LNCAP (cell line): Measurements from ENCODE around the gene ANO6.
A peak's percentile ranks its signal among the peaks of the same experiment; 100 is the strongest.

Experiments used
- TF ChIP-seq, protein P1 (sequence below): fragments of 450-650 bp; IDR thresholded peaks from 2 replicates; pipeline ENCODE4 v1.5.1; 2017; ENCODE audit warnings: mild to moderate bottlenecking

The ANO6 gene

DNA sequence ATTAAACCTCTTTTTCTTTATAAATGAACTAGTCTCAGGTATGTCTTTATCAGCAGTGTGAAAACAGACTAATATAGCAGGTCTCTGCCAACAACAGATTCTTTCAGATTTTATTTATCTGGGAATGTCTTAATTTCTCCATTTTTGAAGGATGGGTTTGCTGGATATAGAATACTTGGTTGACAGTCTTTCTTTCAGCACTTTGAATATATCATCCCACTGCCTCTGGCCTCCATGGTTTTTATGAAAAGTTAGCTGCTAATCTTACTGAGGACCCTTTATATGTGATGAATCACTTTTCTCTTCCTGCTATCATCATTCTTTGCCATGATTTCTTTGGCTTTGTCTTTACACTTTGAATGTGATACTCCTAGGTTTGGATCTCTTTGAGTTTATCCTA is 148.0 kb downstream of the ANO6 start:
- TF ChIP-seq, protein P1, sequence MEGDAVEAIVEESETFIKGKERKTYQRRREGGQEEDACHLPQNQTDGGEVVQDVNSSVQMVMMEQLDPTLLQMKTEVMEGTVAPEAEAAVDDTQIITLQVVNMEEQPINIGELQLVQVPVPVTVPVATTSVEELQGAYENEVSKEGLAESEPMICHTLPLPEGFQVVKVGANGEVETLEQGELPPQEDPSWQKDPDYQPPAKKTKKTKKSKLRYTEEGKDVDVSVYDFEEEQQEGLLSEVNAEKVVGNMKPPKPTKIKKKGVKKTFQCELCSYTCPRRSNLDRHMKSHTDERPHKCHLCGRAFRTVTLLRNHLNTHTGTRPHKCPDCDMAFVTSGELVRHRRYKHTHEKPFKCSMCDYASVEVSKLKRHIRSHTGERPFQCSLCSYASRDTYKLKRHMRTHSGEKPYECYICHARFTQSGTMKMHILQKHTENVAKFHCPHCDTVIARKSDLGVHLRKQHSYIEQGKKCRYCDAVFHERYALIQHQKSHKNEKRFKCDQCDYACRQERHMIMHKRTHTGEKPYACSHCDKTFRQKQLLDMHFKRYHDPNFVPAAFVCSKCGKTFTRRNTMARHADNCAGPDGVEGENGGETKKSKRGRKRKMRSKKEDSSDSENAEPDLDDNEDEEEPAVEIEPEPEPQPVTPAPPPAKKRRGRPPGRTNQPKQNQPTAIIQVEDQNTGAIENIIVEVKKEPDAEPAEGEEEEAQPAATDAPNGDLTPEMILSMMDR, result no peak

DNA sequence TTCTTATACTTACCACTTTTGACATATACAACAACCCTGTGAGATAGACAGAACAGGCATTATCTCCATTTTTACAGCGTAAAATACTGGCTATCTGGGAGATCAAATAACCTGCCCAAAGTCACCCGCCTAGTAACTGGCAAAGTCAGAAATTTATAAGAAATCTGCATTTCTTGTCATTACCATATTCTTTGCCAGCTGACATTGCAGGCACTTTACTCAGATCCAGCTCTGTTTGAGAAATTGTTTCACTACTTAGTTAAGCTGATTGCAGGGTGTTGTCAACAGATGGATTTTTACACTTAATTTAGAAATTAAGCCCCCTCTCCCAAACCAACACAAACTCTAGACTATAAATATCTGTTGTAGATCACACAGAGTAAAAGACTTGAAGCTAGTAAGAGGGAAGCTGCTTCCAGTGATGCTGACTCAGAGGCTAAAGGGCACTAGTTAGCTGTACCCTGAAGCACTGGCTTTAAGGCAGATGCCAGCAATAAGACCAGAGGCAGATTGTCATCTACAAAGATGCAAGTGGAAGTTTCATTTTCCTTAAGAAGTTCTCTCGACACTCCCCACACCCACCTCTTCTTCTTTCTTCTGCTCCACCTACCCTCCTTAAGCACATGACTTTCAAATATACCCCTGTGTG is 153.1 kb downstream of the ANO6 start:
- TF ChIP-seq, protein P1, result no peak

DNA sequence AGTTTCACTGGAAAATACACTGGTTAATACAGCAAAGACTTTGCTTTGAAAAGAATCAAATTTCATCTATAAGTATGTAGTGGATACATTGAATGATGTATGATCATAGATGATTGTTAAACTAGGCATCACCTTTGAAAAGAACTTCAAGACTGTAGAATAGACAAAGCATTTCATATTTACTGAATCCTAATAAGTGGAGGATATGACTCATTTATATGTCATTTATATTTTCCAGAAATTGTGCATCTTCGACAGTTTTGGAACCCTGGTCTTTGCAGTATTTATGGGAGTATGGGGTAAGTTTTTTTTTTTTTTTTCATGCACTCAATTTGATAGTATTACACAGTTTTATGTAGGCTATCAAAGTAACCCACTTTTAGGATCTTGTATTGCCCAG is 161.9 kb downstream of the ANO6 start:
- TF ChIP-seq, protein P1, result no peak

DNA sequence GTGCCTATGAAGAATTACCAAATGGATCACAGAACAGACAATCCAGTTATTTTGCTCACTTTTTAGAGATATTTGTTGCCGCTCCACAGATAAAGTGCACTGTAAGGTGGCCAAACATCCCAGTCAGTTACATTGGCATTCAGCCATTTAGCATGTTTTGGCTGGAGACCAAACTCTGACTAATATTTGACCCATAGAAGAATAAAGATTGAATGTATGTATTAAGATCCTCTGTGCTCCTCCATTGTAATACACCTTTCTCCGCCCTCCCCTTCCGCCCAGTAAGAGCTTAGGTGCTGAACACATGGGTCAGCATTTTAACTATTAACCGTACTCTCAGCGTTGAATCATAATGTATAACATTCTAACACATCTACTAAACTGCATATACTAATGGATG is 163.4 kb downstream of the ANO6 start:
- TF ChIP-seq, protein P1, result no peak

DNA sequence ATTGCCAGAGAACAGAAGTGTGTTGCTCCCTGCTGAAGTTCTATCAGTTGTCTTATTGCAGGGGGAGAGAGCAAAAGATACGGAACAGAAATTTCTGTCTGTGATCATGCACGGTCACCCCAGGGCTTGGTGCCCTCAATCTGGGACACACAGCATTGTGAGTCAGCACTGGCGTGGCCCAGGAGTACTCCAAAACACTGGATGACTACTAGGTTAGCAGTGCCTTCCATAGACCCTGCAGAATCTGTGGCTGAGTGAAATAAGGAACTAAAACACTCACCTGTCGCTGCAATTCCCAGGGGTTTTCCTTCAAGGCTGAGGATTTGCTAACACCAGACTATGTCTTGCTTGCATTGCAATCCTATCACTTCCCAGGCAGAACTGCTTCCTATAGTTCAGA is 165.5 kb downstream of the ANO6 start:
- TF ChIP-seq, protein P1, result no peak

DNA sequence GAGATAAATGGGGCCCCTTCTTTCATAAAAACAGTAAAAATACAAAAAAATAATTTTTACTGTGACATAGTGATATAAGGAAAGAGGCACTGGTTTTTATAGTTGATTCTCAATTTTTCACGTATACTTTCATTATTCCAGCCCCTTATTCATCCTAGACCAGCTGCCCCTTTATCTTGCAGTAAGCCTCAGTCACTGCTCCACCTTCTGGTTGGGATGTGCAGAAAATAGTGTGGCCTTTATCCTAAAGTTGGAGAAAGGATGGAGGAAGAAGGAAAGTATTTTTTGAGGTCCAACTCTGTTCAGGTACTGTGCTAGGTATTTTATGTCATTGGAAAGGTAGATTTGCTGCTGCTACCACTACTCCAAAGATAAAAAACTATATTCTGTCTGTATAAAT is 172.7 kb downstream of the ANO6 start:
- TF ChIP-seq, protein P1, result peak; percentile 57

DNA sequence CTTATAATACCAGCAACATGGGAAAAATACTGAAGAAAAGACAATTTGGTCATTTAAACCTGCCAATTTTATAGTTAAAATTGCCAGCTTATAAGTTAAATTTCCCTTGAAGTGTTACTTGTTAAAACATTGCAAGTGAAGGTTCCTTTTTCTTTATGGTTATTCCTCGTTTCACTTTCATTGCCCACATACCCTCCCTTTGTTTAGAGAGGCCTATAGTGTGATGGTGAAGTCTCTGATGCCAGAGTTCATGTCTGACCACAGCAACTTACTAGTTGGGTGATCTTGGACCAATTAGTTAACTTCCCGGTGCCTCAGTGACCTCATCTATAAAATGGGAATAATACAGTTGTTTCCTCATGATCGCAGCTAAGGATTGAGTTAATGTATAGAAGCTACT is 173.5 kb downstream of the ANO6 start:
- TF ChIP-seq, protein P1, result no peak

DNA sequence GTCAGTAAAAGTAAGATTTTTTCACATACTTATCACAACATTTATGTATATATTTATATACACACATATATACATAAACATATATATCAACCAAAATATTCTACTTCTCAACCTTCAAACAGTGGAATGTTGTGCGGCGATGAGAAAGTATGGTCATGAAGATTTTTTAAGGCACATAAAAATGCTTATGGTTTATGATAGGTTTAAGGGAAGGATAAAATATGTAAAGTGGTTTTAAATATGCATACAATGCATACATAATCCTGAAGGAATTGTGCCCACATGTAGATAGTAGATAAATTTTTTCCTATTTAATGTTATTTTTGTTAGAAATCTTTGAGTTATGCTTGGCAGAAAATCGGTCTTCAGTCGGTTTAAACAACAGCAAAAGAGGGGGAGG is 182.7 kb downstream of the ANO6 start:
- TF ChIP-seq, protein P1, result no peak
